CD14-positive monocyte (primary cell): ENCODE results near the gene CSNK1D. TPM values are rescaled to one million over a fixed set of nuclear protein-coding genes. Genes with fewer than 3 reads are reported as not detected.

Experiments used
- DNase-seq, 3 donors: peaks; one replicate each; pipeline ENCODE4 v3.0.0-alpha.2; 2011 to 2022
- H2AFZ ChIP-seq: 2 replicates; pipeline ENCODE4 v1.6.0; 2012; ENCODE audit warnings: mild to moderate bottlenecking, low read depth, low read length, inconsistent platforms; ENCODE audit not compliant: insufficient read depth, poor library complexity, severe bottlenecking
- H3K27ac ChIP-seq, 2 donors: 1 replicate in 1 of 2; 2 replicates in 1 of 2; pipeline ENCODE4 v1.5.1; 2012 to 2013; ENCODE audit warnings: low read length in 2 of 2, control low read depth in 1 of 2, inconsistent platforms in 1 of 2, low read depth in 1 of 2, mild to moderate bottlenecking in 1 of 2
- H3K27me3 ChIP-seq, 2 donors: one replicate each; pipeline versions ENCODE4 v1.6.0 to v1.6.1; 2011 to 2013; ENCODE audit warnings: low read length in 2 of 2; ENCODE audit not compliant: control insufficient read depth in 2 of 2, insufficient read depth in 2 of 2
- H3K36me3 ChIP-seq, 2 donors: replicated peaks in 1 of 2; 1 replicate in 1 of 2; 2 replicates in 1 of 2; pipeline versions ENCODE4 v1.5.1 to v1.6.1; 2012 to 2013; ENCODE audit warnings: low read length in 2 of 2, control low read depth in 1 of 2, inconsistent platforms in 1 of 2, mild to moderate bottlenecking in 1 of 2; ENCODE audit not compliant: insufficient read depth in 2 of 2, control insufficient read depth in 1 of 2
- H3K4me1 ChIP-seq, 2 donors: 1 replicate in 1 of 2; 2 replicates in 1 of 2; pipeline versions ENCODE4 v1.5.1 to v1.6.1; 2012 to 2013; ENCODE audit warnings: low read length in 2 of 2, control low read depth in 1 of 2, inconsistent platforms in 1 of 2, mild to moderate bottlenecking in 1 of 2, moderate library complexity in 1 of 2; ENCODE audit not compliant: insufficient read depth in 2 of 2, control insufficient read depth in 1 of 2
- H3K4me2 ChIP-seq: replicated peaks from 2 replicates; pipeline ENCODE3; 2012; ENCODE audit warnings: low read length, moderate library complexity, mild to moderate bottlenecking; ENCODE audit not compliant: poor library complexity, severe bottlenecking; ENCODE audit errors: extremely low read depth
- H3K4me3 ChIP-seq, 3 experiments: fragments of 200-600 bp in 1 of 3; sonication (generic) in 1 of 3; replicated peaks in 1 of 3; 1 replicate in 2 of 3; 2 replicates in 1 of 3; pipeline ENCODE4 v1.5.1; 2011 to 2013; ENCODE audit warnings: low read length in 3 of 3, mild to moderate bottlenecking in 3 of 3, control low read depth in 2 of 3, low read depth in 2 of 3, inconsistent platforms in 1 of 3, moderate library complexity in 1 of 3
- H3K79me2 ChIP-seq: 2 replicates; pipeline ENCODE4 v1.6.0; 2012; ENCODE audit warnings: mild to moderate bottlenecking, control low read depth, inconsistent platforms, low read length, moderate library complexity; ENCODE audit not compliant: insufficient read depth
- H3K9ac ChIP-seq: 2 replicates; pipeline ENCODE4 v1.6.0; 2017; ENCODE audit warnings: low read length, mild to moderate bottlenecking; ENCODE audit not compliant: insufficient read depth, poor library complexity, severe bottlenecking
- H3K9me3 ChIP-seq, 2 donors: replicated peaks in 1 of 2; 1 replicate in 1 of 2; 2 replicates in 1 of 2; pipeline versions ENCODE4 v1.5.1 to v1.6.1; 2012 to 2013; ENCODE audit warnings: low read length in 2 of 2, control low read depth in 1 of 2; ENCODE audit not compliant: control insufficient read depth in 1 of 2, insufficient read depth in 1 of 2
- H4K20me1 ChIP-seq: 2 replicates; pipeline ENCODE4 v1.6.0; 2012; ENCODE audit warnings: mild to moderate bottlenecking, low read length, control low read depth, moderate library complexity; ENCODE audit not compliant: insufficient read depth
- H3K27ac Mint-ChIP-seq, 7 donors: one replicate each; pipeline ENCODE4 v1.8.0; 2020; ENCODE audit warnings: mild to moderate bottlenecking in 7 of 7, mixed read lengths in 7 of 7, moderate library complexity in 6 of 7, inconsistent platforms in 2 of 7
- H3K27me3 Mint-ChIP-seq, 3 donors: one replicate each; pipeline ENCODE4 v1.8.0; 2021 to 2022; ENCODE audit warnings: low read depth in 3 of 3, mild to moderate bottlenecking in 3 of 3, mixed read lengths in 3 of 3, moderate library complexity in 3 of 3, inconsistent platforms in 1 of 3
- H3K36me3 Mint-ChIP-seq, 2 donors: one replicate each; pipeline ENCODE4 v1.8.0; 2020; ENCODE audit warnings: mixed read lengths in 2 of 2, inconsistent platforms in 1 of 2, mild to moderate bottlenecking in 1 of 2
- H3K4me1 Mint-ChIP-seq: one replicate; pipeline ENCODE4 v1.8.0; 2020; ENCODE audit warnings: mild to moderate bottlenecking, mixed read lengths
- H3K4me3 Mint-ChIP-seq, 2 donors: one replicate each; pipeline ENCODE4 v1.8.0; 2020; ENCODE audit warnings: mild to moderate bottlenecking in 2 of 2, mixed read lengths in 2 of 2, moderate library complexity in 1 of 2
- H3K9me3 Mint-ChIP-seq, 7 donors: one replicate each; pipeline ENCODE4 v1.8.0; 2020 to 2022; ENCODE audit warnings: mixed read lengths in 7 of 7, mild to moderate bottlenecking in 6 of 7, moderate library complexity in 6 of 7, inconsistent platforms in 2 of 7
- CTCF ChIP-seq: fragments of 200-600 bp; IDR thresholded peaks from one replicate; pipeline ENCODE4 v1.8.0; 2022; ENCODE audit warnings: antibody characterized with exemption, mild to moderate bottlenecking
- WGBS: methylation state at CpG from one replicate; pipeline ENCODE4 v1.1.5; 2013; ENCODE audit warnings: missing lambda C conversion rate; ENCODE audit not compliant: insufficient coverage; 5-methylcytosine and 5-hydroxymethylcytosine counted together
- intact Hi-C, 2 donors: fragments of 100-400 bp; cut with micrococcal nuclease; formaldehyde crosslinking; loops; one replicate each; pipeline versions ENCODE4 v1.15.0 to v1.15.1; 2023
- polyA plus RNA-seq, 3 donors: library from polyadenylated mRNA; depleted of rRNA in 1 of 3; unstranded in 2 of 3; stranded (reverse) in 1 of 3; fragments of 300-500 nt in 2 of 3; fragments of >200 nt in 1 of 3; fragmentation: Illumina TruSeq in 2 of 3; gene quantifications; 1 replicate in 2 of 3; 2 replicates in 1 of 3; pipeline ENCODE4 v1.2.3, GENCODE V29; 2012 to 2021

The CSNK1D gene
- polyA plus RNA-seq, 3 donors: 47.0 to 299 (median 60.9) TPM

DNA sequence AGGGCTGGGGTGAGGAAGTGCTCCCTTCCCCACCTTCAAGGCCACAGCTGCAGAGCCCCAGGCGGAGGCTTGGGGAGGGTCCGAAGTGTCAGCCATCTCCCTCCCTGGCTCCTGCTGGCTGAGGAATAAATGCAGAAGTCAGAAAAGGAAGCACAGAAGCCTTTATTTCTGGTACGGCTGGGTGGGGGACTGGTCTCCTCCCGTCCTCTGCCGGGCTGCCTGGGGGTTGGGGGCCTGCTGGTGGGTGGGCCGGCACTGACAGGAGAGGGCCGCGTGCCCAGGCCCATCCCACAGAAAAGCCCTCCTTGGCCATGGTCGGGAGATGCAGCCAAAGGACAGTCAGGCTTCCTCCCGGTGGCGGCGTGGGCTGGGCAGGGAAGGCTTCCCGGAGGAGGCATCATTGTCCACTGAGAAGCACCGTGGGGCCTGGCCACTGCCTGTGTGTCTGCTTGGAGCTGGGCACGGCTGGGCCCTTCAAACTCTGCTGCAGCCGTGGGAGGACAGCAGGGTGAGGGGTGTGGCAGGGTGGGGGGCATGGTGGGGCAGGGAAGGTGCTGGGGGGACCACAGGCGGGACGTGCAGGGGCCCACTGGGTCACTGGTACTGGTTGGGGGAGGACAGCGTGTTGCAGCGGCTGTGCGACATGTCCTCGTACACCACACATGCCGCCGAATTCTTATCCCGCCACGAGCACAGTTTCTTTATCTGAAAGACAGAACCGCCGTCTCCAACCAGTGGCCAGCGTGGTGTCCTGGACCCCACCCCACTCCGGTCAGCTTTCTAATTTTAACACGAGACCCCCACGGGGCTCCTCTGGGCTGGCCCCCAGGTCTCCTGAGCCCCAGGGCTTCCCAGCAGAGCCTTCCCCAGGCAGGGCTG, 41.5 kb upstream of the CSNK1D start:
- Histone ChIP-seq H3K27me3 (peaks cover 0 to 20% of the 10 kb centered on the region in 2 donors), H3K4me2 (peak overlapping the region; percentile 62), H3K36me3 (no peaks in the 10 kb centered on the region), H3K79me2 (no peaks in the 10 kb centered on the region), H3K9me3 (peaks cover 0 to 15% of the 10 kb centered on the region in 2 donors), H3K9ac (peak overlapping the region; percentile 29), H2AFZ (peak overlapping the region; percentile 37), H4K20me1 (peaks cover 24% of the 10 kb centered on the region), H3K27ac (no peak overlapping the region), H3K4me3 (peak overlapping the region in 1 of 3 experiments; percentile 56), H3K4me1 (peaks cover 23 to 28% of the 10 kb centered on the region in 2 donors)
- intact Hi-C loops: no loop called here
- 35% methylated on average over 26 of the region's 32 CpGs for WGBS
- Mint-ChIP-seq H3K27ac (no peak overlapping the region), H3K36me3 (no peaks in the 10 kb centered on the region), H3K4me3 (peak overlapping the region; percentile 34 to 88), H3K4me1 (peaks cover 23% of the 10 kb centered on the region), H3K9me3 (peaks cover 0 to 5% (median under 1%) of the 10 kb centered on the region in 7 donors), H3K27me3 (peaks cover 21 to 37% (median 31%) of the 10 kb centered on the region in 3 donors)
- DNase-seq: peak; percentile 30 to 48 (median 45)
- no peak for TF ChIP-seq CTCF

DNA sequence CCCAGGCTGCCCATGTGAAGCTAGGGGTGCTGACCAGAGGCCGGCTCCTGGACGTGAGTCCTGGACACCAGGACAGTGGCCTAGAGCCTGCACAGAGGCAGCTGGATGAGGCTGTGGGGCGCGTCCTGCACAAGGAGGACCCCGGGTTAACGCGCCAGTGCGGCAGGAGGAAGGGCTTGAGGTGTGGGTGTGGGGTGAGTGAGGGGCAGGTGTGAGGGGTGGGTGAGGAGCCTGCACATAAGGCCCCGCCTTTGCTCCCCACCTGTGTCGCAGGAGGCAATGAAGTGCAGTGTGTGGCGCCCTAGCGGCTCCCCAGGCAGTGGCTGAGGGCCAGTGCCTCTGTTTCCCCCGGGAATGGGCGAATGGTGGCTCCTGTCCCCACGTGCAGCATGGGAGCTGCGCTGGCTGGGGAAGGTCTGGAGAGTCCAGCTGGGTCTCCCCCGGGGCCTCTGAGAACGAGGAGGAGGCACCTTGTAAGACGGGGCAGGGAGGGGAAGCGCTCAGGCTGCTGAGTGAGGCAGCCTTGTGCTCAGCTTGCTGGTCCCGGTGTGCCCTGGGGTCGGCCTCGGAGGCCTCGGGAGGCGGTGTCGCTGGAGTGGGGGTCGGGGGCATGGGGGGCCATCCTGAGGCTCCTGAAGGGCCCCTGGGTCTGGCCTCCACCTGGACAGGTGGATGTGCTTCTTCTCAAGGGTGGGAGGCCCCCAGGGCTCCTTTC, 40.7 kb upstream of the CSNK1D start:
- Histone ChIP-seq H3K4me1 (peaks cover 23 to 28% of the 10 kb centered on the region in 2 donors), H3K9me3 (peaks cover 0 to 7% of the 10 kb centered on the region in 2 donors), H3K27ac (no peak overlapping the region), H3K27me3 (peaks cover 0 to 20% of the 10 kb centered on the region in 2 donors), H4K20me1 (peaks cover 16% of the 10 kb centered on the region), H3K36me3 (no peaks in the 10 kb centered on the region), H2AFZ (peak overlapping the region; percentile 37), H3K9ac (peak overlapping the region; percentile 29), H3K4me3 (peak overlapping the region in 1 of 3 experiments; percentile 54), H3K79me2 (no peaks in the 10 kb centered on the region), H3K4me2 (peak overlapping the region; percentile 62)
- Mint-ChIP-seq H3K4me1 (peaks cover 23% of the 10 kb centered on the region), H3K36me3 (no peaks in the 10 kb centered on the region), H3K27me3 (peaks cover 22 to 36% (median 31%) of the 10 kb centered on the region in 3 donors), H3K9me3 (peaks cover 0 to 5% (median 0%) of the 10 kb centered on the region in 7 donors), H3K27ac (no peak overlapping the region), H3K4me3 (peak overlapping the region; percentile 24 to 88)
- 58% methylated on average over 27 of the region's 27 CpGs for WGBS
- no peak for DNase-seq
- TF ChIP-seq CTCF: no peak
- intact Hi-C loops: no loop called here
